Activated CD8-positive, alpha-beta memory T cell treated with anti-CD3 and anti-CD28 coated beads for 4 hours (primary cell): ENCODE data around the gene CST1.
"Not testable (repeated sequence)": the region's sequence is repeated elsewhere in the genome, so short reads cannot be mapped to it uniquely, and the experiment has no call there.

Source experiments
- DNase-seq, 2 donors: peaks; one replicate each; pipeline ENCODE4 v3.0.0-alpha.2; 2020; ENCODE audit warnings: low read depth in 2 of 2

CST1 gene, protein sequence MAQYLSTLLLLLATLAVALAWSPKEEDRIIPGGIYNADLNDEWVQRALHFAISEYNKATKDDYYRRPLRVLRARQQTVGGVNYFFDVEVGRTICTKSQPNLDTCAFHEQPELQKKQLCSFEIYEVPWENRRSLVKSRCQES

DNA sequence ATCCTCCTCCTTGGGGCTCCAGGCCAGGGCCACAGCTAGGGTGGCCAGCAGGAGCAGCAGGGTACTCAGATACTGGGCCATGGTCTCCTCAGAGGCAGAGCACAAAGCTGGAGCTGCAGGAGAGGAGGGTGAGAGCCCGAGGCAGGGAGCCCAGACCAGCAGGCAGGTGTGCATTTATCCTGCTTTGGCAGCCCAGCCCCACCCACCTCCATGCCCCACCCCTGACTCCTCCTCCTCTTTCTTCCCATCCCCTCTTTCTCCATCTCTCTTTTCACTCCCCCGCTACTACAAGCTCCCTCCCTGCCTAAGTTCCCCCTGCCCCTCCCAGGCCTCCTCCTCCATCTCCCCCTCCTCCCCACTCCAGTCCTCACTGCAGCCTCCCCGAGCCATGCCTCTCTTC lies at the start of gene CST1:
Gene CST1, minus strand, starts transcription at position 150 of the 400 bp plus-strand sequence. Its CDS starts 69 bp downstream, at position 81.
- DNase-seq: not testable (repeated sequence)

DNA sequence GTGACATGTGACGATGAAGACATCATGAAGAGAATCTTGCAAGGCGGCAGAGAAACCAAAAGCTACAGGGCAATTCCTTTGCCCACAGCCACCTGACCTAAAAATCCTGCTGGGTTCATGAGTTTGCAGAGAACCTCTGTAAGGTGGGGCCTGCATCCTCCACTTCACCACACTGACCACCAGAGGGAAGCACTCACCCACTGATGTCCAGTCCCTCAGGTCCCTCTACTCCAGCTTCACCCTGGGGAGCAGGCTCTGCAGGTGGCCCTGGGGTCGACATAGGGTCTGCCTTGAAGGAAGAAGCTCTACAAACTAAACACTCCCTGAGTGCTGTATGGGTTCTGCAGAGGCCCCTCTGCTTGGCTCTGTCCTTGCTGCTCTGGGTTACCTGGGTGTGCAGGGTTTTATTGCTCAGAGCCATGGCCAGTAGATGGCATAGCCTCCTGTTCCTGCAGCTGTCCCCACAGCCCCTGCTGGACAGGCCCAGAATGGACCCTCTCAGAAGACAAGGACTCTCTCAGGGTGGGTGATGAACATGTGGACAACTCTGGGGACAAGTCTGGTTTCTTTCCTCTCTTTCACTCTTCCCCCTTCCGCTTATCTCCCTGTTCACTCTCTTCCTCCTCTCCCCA lies 48.6 kb upstream of the CST1 start:
- DNase-seq: not testable (repeated sequence)

DNA sequence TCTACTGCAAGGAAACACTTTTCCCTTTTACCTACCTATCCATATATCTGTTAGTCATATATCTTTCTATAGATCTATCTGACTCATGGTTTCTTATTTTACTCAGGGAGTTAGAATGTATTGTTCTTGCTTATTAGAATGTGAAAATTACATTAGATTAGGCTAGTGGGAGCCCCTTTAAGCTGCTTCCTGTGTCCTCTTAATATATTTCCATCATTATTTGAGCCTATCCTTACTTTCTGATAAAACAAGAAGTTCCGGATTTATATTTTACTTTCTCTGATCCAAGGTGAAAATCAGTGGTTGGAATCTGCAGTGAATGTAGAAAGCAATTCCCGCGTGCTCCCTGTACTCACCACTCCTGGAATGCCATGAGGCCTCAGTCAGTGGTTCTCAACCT lies 44.8 kb upstream of the CST1 start:
- DNase-seq: no peak

DNA sequence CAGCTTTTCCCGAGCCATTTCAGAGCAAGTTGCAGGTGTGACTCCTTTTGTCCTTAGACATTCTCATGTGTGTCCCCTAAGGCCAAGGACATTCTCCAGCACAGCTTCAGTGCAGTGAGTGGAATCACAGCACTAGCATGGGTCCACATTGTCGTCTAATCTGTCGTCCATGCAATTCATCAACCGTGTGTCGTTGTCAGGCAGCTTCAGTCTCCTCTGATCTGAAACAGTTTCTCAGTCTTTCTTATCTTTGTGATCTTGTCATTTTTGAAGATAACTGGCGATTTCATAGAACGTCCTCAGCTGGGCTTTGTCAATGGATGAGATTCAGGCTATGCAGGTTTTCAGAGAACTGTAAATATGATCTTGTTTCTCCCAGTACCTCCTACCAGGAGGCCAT lies 44.1 kb upstream of the CST1 start:
- DNase-seq: no peak

DNA sequence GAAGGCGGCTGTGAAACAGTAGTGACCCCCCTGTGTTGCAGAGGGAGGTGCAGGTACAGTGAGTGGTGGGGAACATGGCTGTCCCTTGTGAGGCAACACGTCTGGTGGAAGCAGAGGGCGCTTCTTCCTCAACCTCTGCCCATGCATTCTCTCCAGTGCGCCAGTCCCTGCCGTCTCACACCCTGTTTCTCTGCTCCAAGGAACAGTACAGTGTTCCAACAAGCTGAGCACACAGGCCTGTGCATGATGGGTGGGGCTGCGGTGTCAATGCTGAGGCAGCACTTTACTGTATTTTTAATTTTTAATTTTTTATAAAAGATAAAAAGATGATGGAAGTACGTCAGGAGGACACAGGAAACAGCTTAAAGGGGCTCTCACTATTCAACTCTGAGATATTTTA lies 43.3 kb upstream of the CST1 start:
- DNase-seq: no peak

DNA sequence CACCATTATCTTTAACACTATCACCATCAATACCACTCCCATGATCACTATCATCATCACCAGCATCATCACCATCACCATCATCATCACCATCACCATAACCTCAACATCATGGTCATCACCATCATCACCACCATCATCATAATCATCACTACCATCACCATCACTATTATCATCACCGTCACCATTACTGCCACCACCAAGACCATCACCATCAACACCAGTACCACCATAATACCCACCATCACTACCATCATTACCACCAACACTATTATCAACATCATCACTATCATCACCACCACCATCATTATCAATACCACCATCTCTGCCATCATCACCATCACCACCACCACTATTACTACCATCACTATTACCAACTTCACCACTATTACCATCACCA lies 32.7 kb upstream of the CST1 start:
- DNase-seq: no peak

DNA sequence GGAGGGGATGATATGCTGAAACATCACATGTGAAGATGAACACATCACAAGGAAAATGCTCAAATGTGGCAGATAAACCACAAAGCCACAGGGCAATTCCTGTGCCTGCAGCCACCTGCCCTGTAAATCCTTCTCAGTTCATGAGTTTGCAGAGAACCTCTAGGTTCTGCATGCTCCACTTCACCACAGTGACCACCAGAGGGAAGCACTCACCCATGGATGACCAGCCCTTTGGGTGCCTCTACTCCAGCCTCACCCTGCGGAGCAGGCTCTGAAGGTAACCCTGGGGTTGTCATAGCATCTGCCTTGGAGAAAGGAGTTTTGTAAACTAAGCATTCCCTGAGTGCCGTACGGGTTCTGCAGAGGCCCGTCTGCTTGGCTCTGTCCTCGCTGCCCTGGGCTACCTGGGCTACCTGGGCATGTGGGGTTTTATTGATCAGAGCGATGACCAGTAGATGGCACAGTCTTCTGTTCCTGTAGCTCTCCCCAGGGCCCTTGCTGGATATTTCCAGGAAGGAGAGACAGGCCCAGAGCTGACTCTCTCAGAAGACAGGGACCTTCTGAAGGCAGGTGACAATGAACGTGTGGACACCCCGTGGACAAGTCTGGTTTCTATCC lies 31.7 kb upstream of the CST1 start:
- DNase-seq: no peak

DNA sequence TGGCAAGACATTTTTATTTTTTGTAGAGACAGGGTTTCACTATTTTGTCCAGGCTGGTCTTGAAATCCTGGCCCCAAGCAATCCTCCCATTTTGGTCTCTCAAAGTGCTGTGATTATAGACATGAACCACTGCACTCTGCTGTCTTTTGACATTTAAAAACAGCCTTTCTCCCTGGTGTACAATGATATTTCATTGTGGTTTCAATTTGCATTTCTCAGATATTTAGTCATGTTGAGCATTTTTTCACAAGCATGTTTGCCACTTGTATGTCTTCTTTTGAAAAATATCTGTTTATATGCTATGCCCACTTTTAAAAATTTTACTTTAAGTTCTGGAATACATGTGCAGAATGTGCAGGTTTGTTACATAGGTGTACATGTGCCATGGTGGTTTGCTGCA lies 27.9 kb upstream of the CST1 start:
- DNase-seq: not testable (repeated sequence)

DNA sequence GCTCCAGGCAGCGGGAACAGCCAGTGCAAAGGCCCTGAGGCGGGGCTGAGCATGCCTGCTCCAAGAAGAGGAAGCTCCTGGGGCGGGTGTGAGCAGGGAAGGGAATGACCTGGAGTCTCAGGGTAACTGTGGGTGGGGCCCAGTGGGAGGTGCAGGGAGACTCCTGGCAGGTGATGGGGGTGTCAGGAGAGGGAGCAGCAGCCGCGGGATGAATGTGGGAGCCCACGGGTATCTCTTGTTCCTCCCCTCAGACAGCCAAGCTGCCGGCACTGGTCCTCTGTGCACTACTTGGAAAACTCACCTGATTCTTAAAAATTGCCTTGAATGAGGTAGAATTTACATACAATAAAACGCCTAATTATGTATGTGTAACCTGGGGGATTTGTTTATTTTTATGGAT lies 26.6 kb upstream of the CST1 start:
- DNase-seq: not testable (repeated sequence)

DNA sequence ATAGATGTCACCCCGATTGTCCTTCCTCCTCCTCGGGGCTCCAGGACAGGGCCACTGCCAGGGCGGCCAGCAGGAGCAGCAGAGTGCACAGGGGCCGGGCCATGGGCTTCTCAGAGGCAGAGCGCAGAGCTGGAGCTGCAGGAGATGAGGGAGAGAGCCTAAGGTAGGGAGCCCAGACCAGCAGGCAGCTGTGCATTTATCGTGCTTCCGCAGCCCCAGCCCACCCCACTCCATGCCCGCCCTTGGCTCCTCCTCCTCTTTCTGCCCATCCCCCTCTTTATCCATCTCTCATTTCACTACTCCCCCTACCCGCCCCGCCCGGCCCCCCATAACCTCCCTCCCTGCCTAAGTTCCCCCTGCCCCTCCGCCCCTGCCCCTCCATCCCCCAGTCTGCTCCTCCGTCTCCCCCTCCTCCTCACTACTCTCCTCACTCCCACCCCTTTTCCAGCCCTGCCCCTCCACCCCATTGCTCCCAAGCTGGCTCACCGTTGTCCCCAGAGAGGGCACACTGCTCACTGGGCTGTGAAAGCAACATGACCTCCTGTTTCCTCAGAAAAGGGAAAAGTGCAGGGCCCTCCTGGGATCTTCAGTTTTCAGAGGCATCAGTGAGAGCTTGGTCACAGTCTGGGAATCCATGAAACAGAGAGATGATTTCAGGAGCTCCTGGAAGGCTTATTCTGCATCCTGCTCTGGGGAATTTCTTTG lies 25.5 kb upstream of the CST1 start:
- no peak for DNase-seq

DNA sequence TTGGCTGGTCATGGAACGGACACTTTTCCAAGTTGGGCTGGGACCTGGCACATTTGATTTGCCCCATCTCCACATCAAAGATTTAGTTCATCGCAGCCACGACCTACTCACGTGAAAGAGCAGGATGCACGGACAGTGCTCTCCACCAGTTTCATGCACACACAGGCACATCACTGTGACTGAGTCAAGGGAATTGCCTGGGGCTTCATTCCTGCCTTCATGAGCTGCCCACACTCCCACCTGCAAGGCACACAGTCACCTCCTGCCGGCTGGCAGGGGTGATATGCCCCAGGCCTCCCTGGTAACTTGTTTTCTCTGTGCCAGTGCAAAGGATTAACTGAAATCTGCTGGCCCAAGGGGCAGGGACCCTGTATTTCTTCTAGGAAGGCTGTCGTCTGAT lies 23.3 kb upstream of the CST1 start:
- no peak for DNase-seq

DNA sequence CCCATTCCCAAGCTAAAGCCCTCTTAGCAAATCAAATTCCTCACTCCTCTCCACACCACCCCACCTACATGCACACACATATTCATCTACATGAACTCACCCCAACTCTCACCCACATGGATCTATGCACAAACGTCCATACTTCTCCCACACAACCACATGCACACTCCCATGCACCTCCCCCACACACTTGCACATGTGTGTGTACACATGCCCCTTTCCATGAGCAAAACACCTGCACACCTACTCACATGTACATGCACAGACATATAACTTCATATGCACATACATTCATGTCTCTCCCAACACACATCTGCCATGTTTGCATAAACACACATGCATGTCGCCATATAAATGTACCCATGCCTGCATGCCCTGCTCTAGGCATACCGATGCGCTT lies 22.8 kb upstream of the CST1 start:
- DNase-seq: no peak

DNA sequence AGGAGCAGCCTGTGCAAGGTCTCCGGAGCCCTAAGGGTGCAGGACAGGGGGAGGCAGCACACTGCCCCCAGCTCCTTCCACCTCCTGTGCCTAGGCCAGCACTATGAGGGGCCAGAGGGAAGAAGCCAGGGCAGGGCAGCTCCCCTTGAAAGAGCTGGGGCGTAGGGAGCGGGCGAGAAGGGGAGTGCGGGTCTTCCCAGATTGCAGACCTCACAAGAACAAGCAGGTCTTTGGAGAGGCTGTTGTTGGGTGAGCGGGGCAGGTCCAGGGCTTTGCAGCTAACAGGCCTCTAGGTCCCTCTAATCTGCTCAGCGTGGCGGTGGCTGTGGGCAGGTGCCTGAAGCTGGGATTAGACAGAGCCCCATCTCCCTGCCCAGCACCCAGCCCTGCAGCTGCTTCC lies 22.4 kb upstream of the CST1 start:
- DNase-seq: no peak

DNA sequence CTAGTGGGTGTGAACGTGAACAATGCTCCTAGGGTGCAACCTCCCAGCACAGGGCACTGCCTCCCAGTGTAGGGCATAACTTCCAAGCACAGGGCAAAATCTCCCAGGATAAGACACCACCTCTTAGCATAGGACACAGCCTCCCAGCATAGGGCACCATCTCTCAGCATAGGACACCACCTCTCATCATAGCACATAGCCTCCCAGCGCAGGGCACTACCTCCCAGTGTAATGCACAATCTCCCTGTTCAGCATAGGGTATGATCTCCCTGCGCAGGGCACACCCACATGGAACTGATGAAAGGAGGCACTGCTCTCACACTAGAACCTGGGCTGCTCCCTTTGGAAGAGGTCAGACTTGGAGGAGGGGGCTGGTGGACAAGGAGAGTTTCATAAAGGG lies 21.3 kb upstream of the CST1 start:
- DNase-seq: no peak

DNA sequence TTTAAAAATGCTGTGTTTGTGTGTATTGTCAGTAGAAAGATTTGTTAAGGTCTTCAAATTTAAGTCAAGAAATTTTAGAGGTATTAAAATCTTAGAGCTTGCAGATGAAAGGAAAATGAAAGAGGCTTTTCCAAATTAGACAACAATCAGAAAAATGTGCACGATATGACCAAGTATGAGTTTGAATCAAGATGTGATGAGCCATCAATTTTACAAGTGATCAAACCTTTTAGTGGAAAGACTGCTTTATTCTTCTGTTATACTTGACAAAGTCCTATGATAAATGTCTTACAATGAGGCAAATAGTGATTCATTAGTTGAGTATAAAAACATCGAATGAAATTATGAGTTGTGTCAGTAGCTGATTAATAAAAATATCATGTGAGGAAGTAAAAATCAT lies 19.6 kb upstream of the CST1 start:
- no peak for DNase-seq

DNA sequence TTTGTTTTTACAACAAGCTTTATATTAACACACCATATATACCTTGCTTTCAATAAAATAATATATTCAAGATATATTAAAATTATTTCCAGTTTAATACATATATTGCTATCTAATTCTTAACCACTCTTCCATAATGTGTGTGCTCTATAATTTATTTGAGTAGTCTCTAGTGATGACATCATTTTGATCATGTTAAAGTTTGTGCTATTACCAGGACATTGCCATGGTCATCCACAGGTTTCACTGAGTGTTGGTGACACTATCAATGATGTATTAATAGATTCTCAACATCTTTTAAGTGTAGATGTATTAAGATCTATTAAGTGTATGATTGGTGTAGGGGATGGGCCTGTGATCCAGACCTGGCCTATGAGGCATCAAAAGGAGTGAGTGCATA lies 17.8 kb upstream of the CST1 start:
- not testable (repeated sequence) for DNase-seq

DNA sequence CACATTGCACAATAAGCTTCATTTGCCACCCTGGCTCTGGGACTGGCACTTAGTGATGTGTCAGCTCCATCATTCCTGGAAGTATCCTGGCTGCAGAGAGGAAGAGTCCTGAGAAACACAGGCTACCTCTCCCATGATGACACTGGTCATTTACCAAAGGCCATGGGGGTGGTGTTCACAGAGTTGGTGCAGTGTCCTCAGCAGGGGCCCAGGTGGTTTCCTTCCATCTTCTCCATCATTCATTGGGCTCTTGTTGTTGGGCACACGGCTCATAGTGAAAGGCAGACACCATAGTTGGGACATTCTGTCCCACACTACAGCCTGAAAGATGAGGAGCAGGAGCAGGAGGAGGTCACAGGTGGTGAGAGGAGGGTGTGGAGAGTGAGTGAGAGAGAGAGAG lies 15.8 kb upstream of the CST1 start:
- no peak for DNase-seq

DNA sequence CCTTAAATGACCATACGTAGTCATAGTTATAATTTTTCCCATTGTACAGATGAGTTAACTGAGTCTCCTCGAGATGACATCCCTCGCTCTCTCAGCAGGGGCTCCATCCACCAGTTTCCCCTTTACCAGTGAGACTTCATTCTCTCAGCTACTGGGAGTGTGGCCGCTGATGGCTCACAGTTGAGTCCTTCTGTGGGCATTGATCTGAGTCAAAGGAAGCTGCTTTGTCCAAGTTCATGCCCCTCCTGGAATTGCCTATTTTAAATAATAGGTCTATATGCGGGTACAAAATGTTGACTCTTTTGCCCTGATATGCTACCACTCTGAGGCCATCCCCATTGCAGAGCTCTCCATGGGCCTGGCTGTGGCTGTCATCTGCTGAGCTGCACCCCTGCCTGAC lies 14.8 kb upstream of the CST1 start:
- no peak for DNase-seq

DNA sequence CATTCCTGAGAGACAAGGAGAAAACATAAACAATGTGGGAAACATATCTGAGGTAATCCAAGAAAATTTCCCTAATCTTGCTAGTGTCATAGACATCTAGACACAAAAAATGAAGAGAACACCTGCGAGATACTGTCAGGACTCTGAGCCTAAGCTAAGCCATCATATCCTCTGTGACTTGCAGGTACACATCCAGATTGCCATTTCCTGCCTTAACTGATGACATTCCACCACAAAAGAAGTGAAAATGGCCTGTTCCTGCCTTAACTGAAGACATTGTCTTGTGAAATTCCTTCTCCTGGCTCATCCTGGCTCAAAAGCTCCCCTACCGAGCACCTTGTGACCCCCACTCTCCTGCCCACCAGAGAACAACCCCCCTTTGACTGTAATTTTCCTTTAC lies 13.9 kb upstream of the CST1 start:
- DNase-seq: not testable (repeated sequence)

DNA sequence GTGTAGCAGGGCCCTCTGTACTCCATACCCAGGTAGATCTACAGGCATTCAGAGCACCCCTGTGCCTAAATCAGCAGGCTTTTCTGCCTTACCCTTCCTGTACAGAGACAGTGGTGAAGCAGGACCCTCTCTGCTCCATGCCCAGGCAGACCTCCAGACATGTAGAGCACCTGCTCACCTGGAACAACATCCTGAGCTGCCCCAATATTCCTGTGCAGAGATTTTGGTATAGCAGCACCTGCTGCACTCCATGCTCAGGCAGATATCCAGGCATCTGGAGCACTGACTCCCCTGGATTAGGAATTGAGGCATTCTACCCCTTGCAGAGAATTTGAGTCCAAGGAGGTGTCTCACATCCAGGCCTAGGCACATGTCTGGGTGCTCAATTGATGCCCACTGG lies 12.6 kb upstream of the CST1 start:
- DNase-seq: no peak

DNA sequence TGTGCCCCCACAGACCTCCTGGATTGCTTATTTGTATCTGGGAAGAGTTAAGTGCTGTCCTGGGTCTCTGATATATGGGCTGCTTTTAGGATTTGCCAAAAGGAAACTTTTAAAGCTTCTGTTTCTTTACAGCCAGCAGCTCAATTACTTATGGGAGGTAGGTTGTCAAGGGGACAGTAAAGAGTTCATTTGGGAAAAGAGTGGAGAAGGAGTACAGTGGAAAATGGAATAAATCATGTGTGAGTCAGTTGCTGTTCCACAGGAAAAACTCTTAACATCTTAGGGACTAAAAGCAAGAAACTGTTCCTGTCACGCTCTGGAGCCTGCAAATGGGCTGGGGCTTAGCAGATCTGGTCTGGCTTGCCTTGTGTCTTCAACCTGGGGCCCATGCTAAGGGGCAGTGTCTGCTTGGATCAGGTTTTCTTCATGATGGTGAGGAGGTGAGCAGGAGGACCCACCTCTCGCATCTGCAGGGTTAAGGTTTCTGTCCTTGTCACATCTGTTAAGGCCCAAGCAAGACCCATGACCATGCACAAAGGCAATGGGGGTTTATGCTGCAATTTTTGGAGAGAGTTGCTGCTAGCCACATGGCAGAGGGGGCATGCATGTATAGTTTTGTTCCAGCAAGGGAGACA lies 8.7 kb upstream of the CST1 start:
- DNase-seq: no peak

DNA sequence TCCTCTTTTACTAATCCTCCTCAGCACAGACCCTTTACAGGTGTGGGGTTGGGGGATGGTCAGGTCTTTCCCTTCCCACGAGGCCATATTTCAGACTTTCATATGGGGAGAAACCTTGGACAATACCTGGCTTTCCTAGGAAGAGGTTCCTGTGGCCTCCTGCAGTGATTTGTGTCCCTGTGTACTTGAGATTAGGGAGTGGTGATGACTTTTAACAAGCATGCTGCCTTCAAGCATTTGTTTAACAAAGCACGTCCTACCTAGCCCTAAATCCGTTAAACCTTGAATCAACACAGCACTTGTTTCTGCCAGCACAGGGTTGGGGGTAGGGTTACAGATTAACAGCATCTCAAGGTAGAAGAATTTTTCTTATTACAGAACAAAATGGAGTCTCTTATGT lies 6.1 kb upstream of the CST1 start:
- DNase-seq: not testable (repeated sequence)
